ENCODE measurements around the gene KREMEN1. TPM values are rescaled to one million over a fixed set of nuclear protein-coding genes. Genes with fewer than 3 reads are reported as not detected.

KREMEN1 gene
- total and polyA plus RNA-seq, 9 of the 15 experiments (the other 6 are each of a cell fraction or from before 2014, with no cell fraction given): 0.69 to 11.5 (median 4.3) TPM

GRCh38 chr22:29083933-29084591 is 11.2 kb downstream of the KREMEN1 start (continued):
- no peak for TF ChIP-seq ZNF764 (CRISPR knock-in tag; IDR thresholded peaks at IDR 0.05; ENCODE audit: low read depth)
- TF ChIP-seq RREB1 (CRISPR knock-in tag; IDR thresholded peaks at IDR 0.05): 0 out of 2 replicates have a peak, but pooled peaks have one; percentile 42
- TF ChIP-seq NFIX (CRISPR knock-in tag; IDR thresholded peaks at IDR 0.05; ENCODE audit: low read depth): no peak
- no peak for TF ChIP-seq MYC (IDR thresholded peaks at IDR 0.05; ENCODE audit: low read depth, low read length)
- TF ChIP-seq MYC (CRISPR knock-in tag; IDR thresholded peaks at IDR 0.05; ENCODE audit: borderline replicate concordance, low read depth): 0 out of 2 replicates have a peak, but pooled peaks have one; percentile 63
- TF ChIP-seq MCM2 (IDR thresholded peaks at IDR 0.05; ENCODE audit: low read depth): no peak
- no peak for TF ChIP-seq CCAR2 (IDR thresholded peaks at IDR 0.05; ENCODE audit: low read depth, low read length)
- TF ChIP-seq TCF7 (IDR thresholded peaks at IDR 0.05; ENCODE audit: borderline replicate concordance): no peak
- TF ChIP-seq IFI16 (CRISPR knock-in tag; IDR thresholded peaks at IDR 0.05): no peak
- TF ChIP-seq NR2C1 (IDR thresholded peaks at IDR 0.05): no peak
- TF ChIP-seq NR2C1 (tag; IDR thresholded peaks at IDR 0.05): peak; percentile 33
- no peak for TF ChIP-seq NEUROD1 (IDR thresholded peaks at IDR 0.05; ENCODE audit: borderline replicate concordance, low read depth, low read length, partially characterized antibody)
- TF ChIP-seq KLF6 (CRISPR knock-in tag; IDR thresholded peaks at IDR 0.05; ENCODE audit: borderline replicate concordance): peak; percentile 79; the same call in 1 of the 2 replicates
- TF ChIP-seq ESRRA (IDR thresholded peaks at IDR 0.05; ENCODE audit: borderline replicate concordance, low read depth): peak; percentile 84; the same call in 1 of the 2 replicates
- no peak for TF ChIP-seq PML (IDR thresholded peaks at IDR 0.05; ENCODE audit: low read length)
- TF ChIP-seq ZNF79 (CRISPR knock-in tag; IDR thresholded peaks at IDR 0.05; ENCODE audit: low read depth): peak; percentile 76; the same call in 1 of the 2 replicates
- TF ChIP-seq XRCC5 (IDR thresholded peaks at IDR 0.05; ENCODE audit: low read depth, low read length): no peak
- TF ChIP-seq CBFA2T3 (IDR thresholded peaks at IDR 0.05): 0 out of 2 replicates have a peak, but pooled peaks have one; percentile 8
- TF ChIP-seq FOS (IDR thresholded peaks at IDR 0.05; ENCODE audit: extremely low read depth, insufficient read length): no peak
- TF ChIP-seq HDAC3 (IDR thresholded peaks at IDR 0.05; ENCODE audit: borderline replicate concordance, partially characterized antibody): no peak
- no peak for TF ChIP-seq E4F1 (CRISPR knock-in tag; IDR thresholded peaks at IDR 0.05; ENCODE audit: borderline replicate concordance)
